B cell (primary cell): Measurements from ENCODE around the gene TNFRSF12A. TPM values are rescaled to one million over a fixed set of nuclear protein-coding genes. Genes with fewer than 3 reads are reported as not detected.
A peak's percentile ranks its signal among the peaks of the same experiment; 100 is the strongest.

Source experiments
- ATAC-seq: fragments of 200-7000 bp; cut with Tn5 transposase; one replicate; pipeline ENCODE4 v1.10.0; 2021; ENCODE audit warnings: low read depth, mild to moderate bottlenecking, moderate number of reproducible peaks, moderate library complexity
- CTCF ChIA-PET: fragments of 350-600 bp; sonication (Branson Sonifier 250); formaldehyde crosslinking; loops from one replicate; lab custom pipeline; 2021; ENCODE audit warnings: antibody characterized with exemption, inconsistent platforms; lab: Charles Lee
- POLR2A ChIA-PET: fragments of 350-600 bp; sonication (Branson Sonifier 250); formaldehyde crosslinking; loops from one replicate; lab custom pipeline; 2021; ENCODE audit warnings: antibody characterized with exemption; lab: Charles Lee
- DNase-seq: peaks from one replicate; pipeline ENCODE4 v3.0.0; 2013
- H2AFZ ChIP-seq: 2 replicates; pipeline ENCODE4 v1.6.1; 2012; ENCODE audit warnings: mild to moderate bottlenecking, low read depth, low read length; ENCODE audit not compliant: insufficient read depth, poor library complexity, severe bottlenecking
- H3K27ac ChIP-seq, 2 donors: 1 replicate in 1 of 2; 2 replicates in 1 of 2; pipeline ENCODE4 v1.5.1; 2012 to 2013; ENCODE audit warnings: low read length in 2 of 2, mild to moderate bottlenecking in 2 of 2, moderate library complexity in 1 of 2
- H3K27me3 ChIP-seq, 4 experiments: fragments of 200-600 bp in 1 of 4; sonication (generic) in 1 of 4; replicated peaks in 1 of 4; 1 replicate in 2 of 4; 2 replicates in 2 of 4; pipeline versions ENCODE4 v1.6.1 to v1.7.0; 2013 to 2016; ENCODE audit warnings: low read length in 3 of 4, mild to moderate bottlenecking in 2 of 4, mixed read lengths in 1 of 4, moderate library complexity in 1 of 4; ENCODE audit not compliant: insufficient read depth in 4 of 4, control insufficient read depth in 3 of 4; ENCODE audit errors: control extremely low read depth in 1 of 4
- H3K36me3 ChIP-seq, 2 experiments: replicated peaks in 1 of 2; 1 replicate in 1 of 2; 2 replicates in 1 of 2; pipeline versions ENCODE4 v1.6.1 to v1.7.1; 2013; ENCODE audit warnings: low read length in 1 of 2; ENCODE audit not compliant: insufficient read depth in 2 of 2, control insufficient read depth in 1 of 2; ENCODE audit errors: control extremely low read depth in 1 of 2, extremely low read depth in 1 of 2
- H3K4me1 ChIP-seq, 2 donors: fragments of 200-600 bp in 1 of 2; sonication (generic) in 1 of 2; 1 replicate in 1 of 2; 2 replicates in 1 of 2; pipeline versions ENCODE4 v1.5.1 to v1.6.1; 2013 to 2017; ENCODE audit warnings: low read length in 2 of 2; ENCODE audit not compliant: control insufficient read depth in 2 of 2, insufficient read depth in 2 of 2
- H3K4me2 ChIP-seq: replicated peaks from 2 replicates; pipeline ENCODE3; 2012; ENCODE audit warnings: mild to moderate bottlenecking, low read depth, low read length; ENCODE audit not compliant: poor library complexity, severe bottlenecking
- H3K4me3 ChIP-seq, 5 experiments: fragments of 200-600 bp in 1 of 5; sonication (generic) in 1 of 5; 1 replicate in 3 of 5; 2 replicates in 2 of 5; pipeline versions ENCODE4 v1.5.1 to v1.7.0; 2011 to 2016; ENCODE audit warnings: low read length in 4 of 5, mild to moderate bottlenecking in 4 of 5, low read depth in 2 of 5, control low read depth in 1 of 5, moderate library complexity in 1 of 5; ENCODE audit not compliant: insufficient read depth in 1 of 5; ENCODE audit errors: control extremely low read depth in 1 of 5, extremely low read depth in 1 of 5
- H3K79me2 ChIP-seq: fragments of 200-600 bp; sonication (generic); one replicate; pipeline ENCODE4 v1.6.0; 2016; ENCODE audit warnings: low read length; ENCODE audit not compliant: control insufficient read depth, insufficient read depth
- H3K9ac ChIP-seq: fragments of 200-600 bp; sonication (generic); 2 replicates; pipeline ENCODE4 v1.6.1; 2017; ENCODE audit warnings: mild to moderate bottlenecking, low read length, moderate library complexity
- H3K9me3 ChIP-seq, 3 donors: one replicate each; pipeline versions ENCODE4 v1.6.1 to v1.7.1; 2013; ENCODE audit warnings: low read length in 2 of 3; ENCODE audit not compliant: control insufficient read depth in 2 of 3, insufficient read depth in 1 of 3; ENCODE audit errors: control extremely low read depth in 1 of 3
- H4K20me1 ChIP-seq: 2 replicates; pipeline ENCODE4 v1.6.0; 2012; ENCODE audit warnings: mild to moderate bottlenecking, low read length; ENCODE audit not compliant: insufficient read depth, control insufficient read depth, poor library complexity, severe bottlenecking
- H3K27ac Mint-ChIP-seq: one replicate; pipeline ENCODE4 v1.8.0; 2021; ENCODE audit warnings: mixed read lengths
- H3K27me3 Mint-ChIP-seq: one replicate; pipeline ENCODE4 v1.8.0; 2021; ENCODE audit warnings: mixed read lengths
- H3K4me1 Mint-ChIP-seq: one replicate; pipeline ENCODE4 v1.8.0; 2021; ENCODE audit warnings: mixed read lengths
- H3K4me3 Mint-ChIP-seq: one replicate; pipeline ENCODE4 v1.8.0; 2021; ENCODE audit warnings: mixed read lengths
- H3K9me3 Mint-ChIP-seq: one replicate; pipeline ENCODE4 v1.8.0; 2022; ENCODE audit warnings: mixed read lengths; ENCODE audit not compliant: insufficient read depth
- EZH2 ChIP-seq: IDR thresholded peaks from 2 replicates; pipeline ENCODE4 v1.6.1; 2012; ENCODE audit warnings: borderline replicate concordance, low read depth, mild to moderate bottlenecking, moderate library complexity, low read length; ENCODE audit not compliant: insufficient read depth, poor library complexity, severe bottlenecking
- WGBS: methylation state at CpG from one replicate; pipeline ENCODE4 v1.1.5; 2013; ENCODE audit warnings: missing lambda C conversion rate; ENCODE audit not compliant: insufficient coverage; 5-methylcytosine and 5-hydroxymethylcytosine counted together
- intact Hi-C: fragments of 100-400 bp; cut with micrococcal nuclease; formaldehyde crosslinking; loops from one replicate; pipeline ENCODE4 v1.10.0; 2022
- polyA plus RNA-seq: library from polyadenylated mRNA; depleted of rRNA; stranded (reverse); fragments of >200 nt; gene quantifications from 2 replicates; pipeline ENCODE4 v1.2.3, GENCODE V29; 2012
- total RNA-seq, 2 donors: library from RNA; stranded (reverse); fragments of 120-200 nt in 1 of 2; gene quantifications; 1 replicate in 1 of 2; 2 replicates in 1 of 2; pipeline versions ENCODE4 v1.2.3 to v1.2.4, GENCODE V29; 2013 to 2022
- TF ChIP-seq, protein P1 (sequence below): fragments of 200-600 bp; IDR thresholded peaks from one replicate; pipeline ENCODE4 v1.8.0; 2022; ENCODE audit warnings: antibody characterized with exemption, mild to moderate bottlenecking

The TNFRSF12A gene
- total and polyA plus RNA-seq, 2 donors (not counting 1 experiment from before 2014, with no cell fraction given) = 0.61 to 1.3 TPM

GRCh38 chr16:3027489-3027795 is 7.3 kb downstream of the TNFRSF12A start:
- POLR2A ChIA-PET = interaction anchor here (0.6 to 1.3 kb wide), 4 partner anchors 62 to 429 kb away, joined by 3 to 7 read pairs (median 3); partner anchors contain the start of gene ZNF213
- H3K4me3 Mint-ChIP-seq = no peak overlapping the region

More at GRCh38 chr16:3027489-3027795, 7.3 kb downstream of the TNFRSF12A start:
- CTCF ChIA-PET = interaction anchor here (0.6 to 8.9 kb wide), 15 partner anchors 8 to 1111 kb away, joined by 3 to 213 read pairs (median 5); partner anchors contain the start of genes PKMYT1 and TNFRSF12A
- Histone ChIP-seq H3K79me2 (peaks cover 15% of the 10 kb centered on the region), H3K9me3 (peaks cover 0 to 17% (median 0%) of the 10 kb centered on the region in 3 donors), H3K27ac (no peak overlapping the region), H3K4me2 (peak overlapping the region; percentile 72), H3K9ac (no peak overlapping the region), H3K27me3 (peaks cover 0 to 40% (median 22%) of the 10 kb centered on the region in 4 experiments), H3K36me3 (peaks cover 0 to 18% of the 10 kb centered on the region in 2 experiments), H4K20me1 (peaks cover 47% of the 10 kb centered on the region), H3K4me1 (peaks cover 43 to 44% of the 10 kb centered on the region in 2 donors), H3K4me3 (no peak overlapping the region), H2AFZ (no peak overlapping the region)
- H3K4me1 Mint-ChIP-seq = peaks cover 37% of the 10 kb centered on the region
- H3K27me3 Mint-ChIP-seq = peaks cover 19% of the 10 kb centered on the region
- intact Hi-C loops = loop anchor here (10.0 kb wide), 2 partner anchors 257 to 1723 kb away; partner anchors contain the start of genes UBE2I and ZNF263
- no peaks in the 10 kb centered on the region for H3K9me3 Mint-ChIP-seq
- no peak for TF ChIP-seq EZH2
- TF ChIP-seq, protein P1, sequence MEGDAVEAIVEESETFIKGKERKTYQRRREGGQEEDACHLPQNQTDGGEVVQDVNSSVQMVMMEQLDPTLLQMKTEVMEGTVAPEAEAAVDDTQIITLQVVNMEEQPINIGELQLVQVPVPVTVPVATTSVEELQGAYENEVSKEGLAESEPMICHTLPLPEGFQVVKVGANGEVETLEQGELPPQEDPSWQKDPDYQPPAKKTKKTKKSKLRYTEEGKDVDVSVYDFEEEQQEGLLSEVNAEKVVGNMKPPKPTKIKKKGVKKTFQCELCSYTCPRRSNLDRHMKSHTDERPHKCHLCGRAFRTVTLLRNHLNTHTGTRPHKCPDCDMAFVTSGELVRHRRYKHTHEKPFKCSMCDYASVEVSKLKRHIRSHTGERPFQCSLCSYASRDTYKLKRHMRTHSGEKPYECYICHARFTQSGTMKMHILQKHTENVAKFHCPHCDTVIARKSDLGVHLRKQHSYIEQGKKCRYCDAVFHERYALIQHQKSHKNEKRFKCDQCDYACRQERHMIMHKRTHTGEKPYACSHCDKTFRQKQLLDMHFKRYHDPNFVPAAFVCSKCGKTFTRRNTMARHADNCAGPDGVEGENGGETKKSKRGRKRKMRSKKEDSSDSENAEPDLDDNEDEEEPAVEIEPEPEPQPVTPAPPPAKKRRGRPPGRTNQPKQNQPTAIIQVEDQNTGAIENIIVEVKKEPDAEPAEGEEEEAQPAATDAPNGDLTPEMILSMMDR = no peak
- ATAC-seq (no peak), DNase-seq (no peak)
- 98% methylated on average over 5 of the region's 8 CpGs for WGBS
- H3K27ac Mint-ChIP-seq = no peak overlapping the region
